ENCODE measurements around the gene TMC4.
"Not testable (repeated sequence)": the region's sequence is repeated elsewhere in the genome, so short reads cannot be mapped to it uniquely, and the experiment has no call there.

TMC4 gene, protein sequence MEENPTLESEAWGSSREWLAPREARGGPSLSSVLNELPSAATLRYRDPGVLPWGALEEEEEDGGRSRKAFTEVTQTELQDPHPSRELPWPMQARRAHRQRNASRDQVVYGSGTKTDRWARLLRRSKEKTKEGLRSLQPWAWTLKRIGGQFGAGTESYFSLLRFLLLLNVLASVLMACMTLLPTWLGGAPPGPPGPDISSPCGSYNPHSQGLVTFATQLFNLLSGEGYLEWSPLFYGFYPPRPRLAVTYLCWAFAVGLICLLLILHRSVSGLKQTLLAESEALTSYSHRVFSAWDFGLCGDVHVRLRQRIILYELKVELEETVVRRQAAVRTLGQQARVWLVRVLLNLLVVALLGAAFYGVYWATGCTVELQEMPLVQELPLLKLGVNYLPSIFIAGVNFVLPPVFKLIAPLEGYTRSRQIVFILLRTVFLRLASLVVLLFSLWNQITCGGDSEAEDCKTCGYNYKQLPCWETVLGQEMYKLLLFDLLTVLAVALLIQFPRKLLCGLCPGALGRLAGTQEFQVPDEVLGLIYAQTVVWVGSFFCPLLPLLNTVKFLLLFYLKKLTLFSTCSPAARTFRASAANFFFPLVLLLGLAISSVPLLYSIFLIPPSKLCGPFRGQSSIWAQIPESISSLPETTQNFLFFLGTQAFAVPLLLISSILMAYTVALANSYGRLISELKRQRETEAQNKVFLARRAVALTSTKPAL

DNA sequence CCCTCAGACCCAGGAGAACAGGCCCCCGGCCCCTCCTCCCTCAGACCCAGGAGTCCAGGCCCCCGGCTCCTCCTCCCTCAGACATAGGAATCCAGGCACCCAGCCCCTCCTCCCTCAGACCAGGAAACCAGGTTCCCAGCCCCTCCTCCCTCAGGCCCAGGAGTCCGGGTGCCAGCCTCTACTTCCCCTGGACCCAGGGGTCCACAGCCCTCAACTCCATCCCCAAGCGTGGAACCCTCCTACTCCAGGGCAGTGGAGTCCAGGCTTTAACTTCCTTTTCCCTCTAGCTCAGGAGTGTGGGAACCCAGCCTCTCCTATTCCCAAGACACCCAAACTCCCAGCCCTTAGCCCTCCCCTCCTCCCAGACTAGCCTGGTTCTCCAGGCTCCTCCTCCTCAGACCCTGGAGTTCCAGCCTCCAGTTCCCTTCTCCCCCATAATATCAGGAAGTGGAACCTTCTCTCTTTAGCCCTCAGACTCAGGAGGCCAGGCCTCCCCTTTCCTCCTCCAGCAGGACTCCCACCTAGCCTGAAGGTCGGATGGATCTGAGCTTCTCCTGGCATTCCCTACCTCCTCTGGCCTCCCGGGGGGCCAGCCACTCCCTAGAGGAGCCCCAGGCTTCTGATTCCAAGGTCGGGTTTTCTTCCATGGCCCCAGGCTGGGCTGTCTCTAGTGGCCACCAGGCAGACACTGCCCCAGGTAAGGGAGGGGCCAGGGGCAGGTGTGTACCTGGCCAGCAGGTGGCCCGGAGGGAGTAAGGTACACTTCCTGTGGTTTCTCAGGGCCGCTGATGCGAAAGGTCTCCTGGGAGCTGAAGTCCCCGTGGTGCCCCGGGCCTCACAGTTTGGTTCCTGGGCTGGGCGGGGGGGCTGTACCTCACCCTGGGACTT, at the start of gene TMC4:
TSS of gene TMC4 (minus strand) at position 690 of the 888 bp plus-strand sequence. CDS start at position 647, 43 bp downstream.
- DNase-seq (ENCODE audit: low spot score): peak; percentile 84

- not testable (repeated sequence) for DNase-seq (ENCODE audit: low spot score)
Measured at GRCh38 chr19:54221947-54222346, 49.0 kb upstream of the TMC4 start.

GRCh38 chr19:54219702-54220101, 46.7 kb upstream of the TMC4 start:
- not testable (repeated sequence) for DNase-seq (ENCODE audit: low spot score)

DNA sequence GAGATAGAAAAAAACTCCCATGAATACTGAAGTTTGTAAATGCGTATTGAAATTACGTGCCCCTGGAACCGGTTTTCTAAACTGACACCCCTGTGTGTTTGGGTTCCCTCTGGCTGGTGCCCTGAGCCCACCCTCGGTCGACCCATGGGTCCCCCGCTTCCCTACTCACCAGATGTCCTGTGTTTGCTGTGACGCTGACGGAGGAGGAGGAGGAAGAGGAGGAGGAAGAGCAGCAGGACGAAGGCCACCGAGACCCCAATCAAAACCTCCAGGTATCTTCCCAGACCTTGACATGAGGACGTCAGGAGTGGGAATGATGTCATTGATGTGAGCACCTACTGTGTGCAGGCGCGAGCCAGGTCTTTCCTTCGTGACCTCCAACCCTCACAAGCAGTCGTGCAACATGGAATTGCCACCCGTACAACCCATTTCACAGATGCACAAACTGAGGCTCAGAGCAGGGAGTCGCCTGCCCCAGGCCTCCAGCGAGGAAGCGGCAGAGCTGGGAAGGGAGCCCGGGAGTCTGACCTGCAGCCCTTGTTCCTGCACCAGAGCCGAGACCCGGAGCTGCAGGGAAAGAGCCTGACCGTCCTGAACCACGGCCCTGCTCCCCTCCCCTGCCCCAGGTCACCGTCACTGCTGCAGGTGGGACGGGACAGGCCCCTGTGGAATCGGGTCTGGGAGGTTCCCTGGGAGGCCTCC, 46.2 kb upstream of the TMC4 start:
- no peak for DNase-seq (ENCODE audit: low spot score)

DNA sequence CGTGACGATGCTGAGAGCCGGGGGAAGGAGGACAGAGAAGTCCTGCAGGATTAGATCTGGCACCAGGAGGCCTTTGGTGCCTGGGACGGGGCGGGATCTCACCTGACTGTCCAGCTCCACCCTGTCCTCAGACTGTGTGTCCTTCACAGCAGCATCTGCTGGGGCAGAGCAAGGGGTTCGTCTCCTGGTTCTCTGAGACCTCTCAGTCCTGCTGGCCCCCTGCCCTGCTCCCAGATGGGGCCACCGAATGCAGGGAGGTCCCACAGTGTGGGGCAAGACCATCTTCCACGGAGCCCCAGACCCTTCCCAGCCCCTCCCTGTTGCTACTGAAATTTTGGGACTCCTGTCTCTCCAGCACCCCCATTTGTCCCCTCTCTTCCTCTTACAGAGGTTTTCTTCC, 45.3 kb upstream of the TMC4 start:
- DNase-seq (ENCODE audit: low spot score): no peak

GRCh38 chr19:54217517-54218247, 44.7 kb upstream of the TMC4 start:
- not testable (repeated sequence) for DNase-seq (ENCODE audit: low spot score)

GRCh38 chr19:54216869-54217268, 43.9 kb upstream of the TMC4 start:
- DNase-seq (ENCODE audit: low spot score): no peak

DNA sequence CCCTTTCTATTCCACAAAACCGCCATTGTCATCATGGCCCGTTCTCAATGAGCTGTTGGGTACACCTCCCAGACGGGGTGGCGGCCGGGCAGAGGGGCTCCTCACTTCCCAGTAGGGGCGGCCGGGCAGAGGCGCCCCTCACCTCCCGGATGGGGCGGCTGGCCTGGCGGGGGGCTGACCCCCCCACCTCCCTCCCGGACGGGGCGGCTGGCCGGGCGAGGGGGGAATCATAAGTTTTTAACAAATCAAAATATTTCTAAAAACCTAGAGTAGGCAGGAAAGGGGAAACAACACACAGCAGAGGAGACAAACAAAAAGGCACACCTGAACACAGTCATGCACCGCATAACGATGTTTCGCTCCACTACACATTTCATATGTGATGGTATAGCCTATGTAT, 41.8 kb upstream of the TMC4 start:
- DNase-seq (ENCODE audit: low spot score): not testable (repeated sequence)

- DNase-seq (ENCODE audit: low spot score): not testable (repeated sequence)
Measured at GRCh38 chr19:54214217-54214616, 41.3 kb upstream of the TMC4 start.

DNA sequence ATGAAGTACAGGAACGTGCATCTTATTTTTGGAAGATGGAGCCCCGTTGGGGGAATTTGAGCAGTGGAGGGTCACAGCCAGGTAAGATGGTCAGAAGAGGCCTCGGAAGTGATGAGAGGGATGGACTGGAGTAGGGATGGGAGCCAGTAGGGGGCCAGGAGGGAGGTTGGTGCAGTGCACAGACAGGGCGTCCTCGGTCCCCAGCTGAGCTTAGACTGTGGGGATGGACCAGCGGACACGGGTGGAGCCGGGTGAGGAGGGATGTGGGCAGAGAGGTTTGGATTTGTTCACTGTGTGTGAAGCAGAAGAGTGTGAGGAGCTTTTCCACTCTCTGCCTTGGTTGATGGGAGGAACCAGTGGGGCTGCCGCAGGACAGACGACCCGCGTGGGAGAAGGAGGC, 38.3 kb upstream of the TMC4 start:
- DNase-seq (ENCODE audit: low spot score): no peak

DNA sequence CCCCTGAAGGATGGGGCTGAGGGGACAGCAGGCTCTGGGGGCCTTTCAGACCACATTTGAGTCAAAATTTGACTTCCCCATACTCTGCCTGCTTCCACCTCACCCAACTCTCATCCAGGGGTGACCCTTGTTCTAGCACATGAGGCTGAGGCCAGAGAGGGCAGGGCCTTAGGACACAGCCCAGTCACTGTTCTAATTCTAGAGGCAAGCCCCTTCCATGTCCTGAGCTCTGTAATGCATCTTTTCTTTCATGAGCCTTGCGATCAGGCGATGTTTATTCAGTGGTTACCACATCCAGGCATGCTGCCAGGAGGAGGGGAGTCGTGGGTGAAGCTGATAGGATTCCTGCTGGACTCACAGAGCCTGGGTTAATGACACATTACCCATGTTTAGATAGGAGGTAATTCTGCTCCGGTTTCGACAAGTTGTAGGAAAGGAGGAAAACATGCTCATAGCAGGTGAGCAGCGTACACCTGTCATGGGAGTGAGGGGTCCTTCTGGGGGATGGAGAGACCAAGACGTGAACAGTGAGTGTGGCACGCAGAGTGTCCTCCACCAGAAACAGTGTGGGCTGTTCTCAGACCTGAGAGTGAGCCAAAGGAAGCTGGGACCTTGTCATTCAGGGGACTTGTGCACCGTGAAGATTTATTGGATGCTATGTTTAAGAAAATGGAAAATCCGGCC, 37.0 kb upstream of the TMC4 start:
- DNase-seq (ENCODE audit: low spot score): peak; percentile 49

- peak; percentile 38 for DNase-seq (ENCODE audit: low spot score)
Measured at GRCh38 chr19:54209058-54209810, 36.3 kb upstream of the TMC4 start.

GRCh38 chr19:54208784-54209057, 35.8 kb upstream of the TMC4 start:
- DNase-seq (ENCODE audit: low spot score): no peak

- no peak for DNase-seq (ENCODE audit: low spot score)
Measured at GRCh38 chr19:54207983-54208783, 35.2 kb upstream of the TMC4 start.

DNA sequence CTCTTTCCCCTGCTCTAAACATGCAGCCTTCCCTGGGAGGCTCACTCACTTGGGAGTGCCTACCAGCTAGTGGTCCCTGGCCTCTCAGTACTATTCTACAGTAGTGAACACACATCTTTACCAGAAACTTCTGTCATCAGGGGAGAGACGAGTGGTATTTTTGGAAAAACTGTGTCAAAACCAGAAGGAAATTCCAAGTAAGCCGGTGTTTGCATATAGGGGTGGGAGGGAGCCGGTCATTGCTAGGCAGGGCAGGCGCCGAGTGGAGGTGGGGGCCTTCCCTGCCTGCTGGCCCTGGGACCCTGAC, 34.7 kb upstream of the TMC4 start:
- no peak for DNase-seq (ENCODE audit: low spot score)

DNA sequence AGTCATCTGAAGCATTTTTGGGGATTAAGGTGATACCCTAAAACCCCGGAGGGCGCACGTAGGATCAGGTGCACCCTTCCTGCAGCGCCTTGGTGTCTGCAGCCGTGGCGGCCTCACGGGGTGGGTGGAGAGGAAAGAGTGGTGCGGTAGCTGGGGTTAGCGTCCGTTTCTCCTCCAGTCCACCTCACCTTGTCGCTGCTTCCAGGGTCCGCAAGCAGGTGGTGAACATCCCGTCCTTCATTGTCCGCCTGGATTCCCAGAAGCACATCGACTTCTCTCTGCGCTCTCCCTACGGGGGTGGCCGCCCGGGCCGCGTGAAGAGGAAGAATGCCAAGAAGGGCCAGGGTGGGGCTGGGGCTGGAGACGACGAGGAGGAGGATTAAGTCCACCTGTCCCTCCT, 34.2 kb upstream of the TMC4 start:
- DNase-seq (ENCODE audit: low spot score): not testable (repeated sequence)

- no peak for DNase-seq (ENCODE audit: low spot score)
Measured at GRCh38 chr19:54206831-54207177, 33.8 kb upstream of the TMC4 start.

DNA sequence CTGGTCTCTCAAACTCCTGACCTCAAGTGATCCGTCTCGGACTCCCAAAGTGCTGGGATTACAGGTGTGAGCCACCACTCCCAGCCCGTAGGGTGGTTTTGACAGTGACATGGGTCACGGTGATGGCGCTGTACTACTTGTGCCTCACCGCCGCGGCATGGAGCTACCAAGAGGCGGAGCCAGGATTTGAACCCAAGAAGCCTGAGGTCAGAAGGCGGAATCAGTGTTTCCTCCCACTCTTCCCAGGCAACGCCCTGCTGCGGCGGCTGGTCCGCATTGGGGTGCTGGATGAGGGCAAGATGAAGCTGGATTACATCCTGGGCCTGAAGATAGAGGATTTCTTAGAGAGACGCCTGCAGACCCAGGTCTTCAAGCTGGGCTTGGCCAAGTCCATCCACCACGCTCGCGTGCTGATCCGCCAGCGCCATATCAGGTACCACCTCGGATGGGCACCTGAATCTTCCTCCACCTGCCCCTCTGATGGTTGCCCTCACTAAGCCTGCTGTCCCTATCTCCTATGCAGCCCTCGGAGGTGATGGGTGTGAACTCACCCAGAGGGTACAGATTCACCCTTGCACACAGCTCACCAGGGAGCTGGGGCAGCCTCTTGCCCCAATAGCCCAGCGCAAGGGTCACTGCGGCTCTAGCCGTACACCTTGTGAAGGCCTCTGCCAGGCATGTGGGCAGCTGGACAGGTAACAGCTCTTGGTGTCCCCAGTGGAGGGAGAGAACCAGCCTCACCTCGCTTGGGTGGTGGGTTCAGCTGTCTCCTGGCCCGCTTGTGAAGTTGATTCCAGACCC, 33.3 kb upstream of the TMC4 start:
- no peak for DNase-seq (ENCODE audit: low spot score)
